OCI-LY1 (cell line): ENCODE data around the gene OR13A1.
A peak's percentile ranks its signal among the peaks of the same experiment; 100 is the strongest.

Experiments
- H2AFZ ChIP-seq: fragments of 200-600 bp; sonication (generic), shearing (Covaris generic); 2 replicates; pipeline ENCODE4 v1.6.0; 2014; ENCODE audit warnings: antibody characterized with exemption, mild to moderate bottlenecking, low read length
- H3F3A ChIP-seq: fragments of 200-600 bp; sonication (generic), shearing (Covaris generic); 2 replicates; pipeline ENCODE4 v1.6.0; 2014; ENCODE audit warnings: mild to moderate bottlenecking, antibody characterized with exemption, low read length, moderate library complexity; ENCODE audit not compliant: insufficient read depth
- H3K27ac ChIP-seq: fragments of 200-600 bp; sonication (generic); 2 replicates; pipeline ENCODE4 v1.5.1; 2014; ENCODE audit warnings: low read length, mixed run types, mild to moderate bottlenecking, low read depth; ENCODE audit not compliant: poor library complexity, severe bottlenecking
- H3K27me3 ChIP-seq: fragments of 200-600 bp; sonication (generic); 2 replicates; pipeline ENCODE4 v1.6.0; 2014; ENCODE audit warnings: antibody characterized with exemption, mild to moderate bottlenecking, low read length, moderate library complexity; ENCODE audit not compliant: insufficient read depth
- H3K36me3 ChIP-seq: fragments of 200-600 bp; sonication (generic); 2 replicates; pipeline ENCODE4 v1.6.1; 2014; ENCODE audit warnings: mild to moderate bottlenecking, antibody characterized with exemption, low read length, moderate library complexity, mixed read lengths; ENCODE audit not compliant: insufficient read depth
- H3K4me1 ChIP-seq: fragments of 200-600 bp; sonication (generic); 2 replicates; pipeline ENCODE4 v1.5.1; 2014; ENCODE audit warnings: mild to moderate bottlenecking, low read length, moderate library complexity; ENCODE audit not compliant: insufficient read depth, severe bottlenecking
- H3K4me2 ChIP-seq: fragments of 200-600 bp; sonication (generic), shearing (Covaris generic); 2 replicates; pipeline ENCODE4 v1.6.1; 2014; ENCODE audit warnings: low read length
- H3K4me3 ChIP-seq: fragments of 200-600 bp; sonication (generic); 2 replicates; pipeline ENCODE4 v1.5.1; 2014; ENCODE audit warnings: low read length, low read depth, mild to moderate bottlenecking, mixed read lengths; ENCODE audit not compliant: poor library complexity, severe bottlenecking
- H3K79me2 ChIP-seq: fragments of 200-600 bp; shearing (Covaris generic); 2 replicates; pipeline ENCODE4 v1.6.1; 2016; ENCODE audit warnings: mixed run types, low read length, mixed read lengths; ENCODE audit not compliant: insufficient read depth
- H3K9ac ChIP-seq: fragments of 200-600 bp; sonication (generic), shearing (Covaris generic); 2 replicates; pipeline ENCODE4 v1.6.1; 2014; ENCODE audit warnings: mild to moderate bottlenecking, low read length, mixed read lengths
- H3K9me2 ChIP-seq: fragments of 200-600 bp; sonication (generic), shearing (Covaris generic); 2 replicates; pipeline ENCODE4 v1.6.1; 2014; ENCODE audit warnings: low read depth, mild to moderate bottlenecking, low read length, mixed read lengths
- H3K9me3 ChIP-seq: fragments of 200-600 bp; shearing (Covaris generic); 2 replicates; pipeline ENCODE4 v1.6.1; 2014; ENCODE audit warnings: low read length, mixed read lengths
- H4K20me1 ChIP-seq: fragments of 200-600 bp; sonication (generic), shearing (Covaris generic); 2 replicates; pipeline ENCODE4 v1.6.0; 2016; ENCODE audit warnings: mild to moderate bottlenecking, low read length; ENCODE audit not compliant: insufficient read depth
- CTCF ChIP-seq: fragments of 200-600 bp; sonication (generic), shearing (Covaris generic); IDR thresholded peaks from 2 replicates; pipeline ENCODE4 v1.5.1; 2017; ENCODE audit warnings: mild to moderate bottlenecking, antibody characterized with exemption, low read length, moderate library complexity, mixed read lengths
- EZH2 ChIP-seq: fragments of 200-600 bp; sonication (generic), shearing (Covaris generic); IDR thresholded peaks from 2 replicates; pipeline ENCODE4 v1.8.0; 2017; ENCODE audit warnings: borderline replicate concordance, mixed run types, mild to moderate bottlenecking, antibody characterized with exemption, low read length, moderate library complexity, mixed read lengths

Gene OR13A1

GRCh38 chr10:45254892-45255291, 60.5 kb downstream of the OR13A1 start:
- Histone ChIP-seq H3K79me2 (no peaks in the 10 kb centered on the region), H2AFZ (no peak overlapping the region), H3K9me2 (no peaks in the 10 kb centered on the region), H3K4me2 (no peak overlapping the region), H3K27ac (no peak overlapping the region), H3K4me1 (peaks cover 35% of the 10 kb centered on the region), H3F3A (no peaks in the 10 kb centered on the region), H3K36me3 (no peaks in the 10 kb centered on the region), H3K9me3 (peaks cover 5% of the 10 kb centered on the region), H3K9ac (no peak overlapping the region), H3K27me3 (no peaks in the 10 kb centered on the region), H4K20me1 (no peaks in the 10 kb centered on the region), H3K4me3 (no peak overlapping the region)
- no peak for TF ChIP-seq EZH2
- TF ChIP-seq CTCF = no peak

DNA sequence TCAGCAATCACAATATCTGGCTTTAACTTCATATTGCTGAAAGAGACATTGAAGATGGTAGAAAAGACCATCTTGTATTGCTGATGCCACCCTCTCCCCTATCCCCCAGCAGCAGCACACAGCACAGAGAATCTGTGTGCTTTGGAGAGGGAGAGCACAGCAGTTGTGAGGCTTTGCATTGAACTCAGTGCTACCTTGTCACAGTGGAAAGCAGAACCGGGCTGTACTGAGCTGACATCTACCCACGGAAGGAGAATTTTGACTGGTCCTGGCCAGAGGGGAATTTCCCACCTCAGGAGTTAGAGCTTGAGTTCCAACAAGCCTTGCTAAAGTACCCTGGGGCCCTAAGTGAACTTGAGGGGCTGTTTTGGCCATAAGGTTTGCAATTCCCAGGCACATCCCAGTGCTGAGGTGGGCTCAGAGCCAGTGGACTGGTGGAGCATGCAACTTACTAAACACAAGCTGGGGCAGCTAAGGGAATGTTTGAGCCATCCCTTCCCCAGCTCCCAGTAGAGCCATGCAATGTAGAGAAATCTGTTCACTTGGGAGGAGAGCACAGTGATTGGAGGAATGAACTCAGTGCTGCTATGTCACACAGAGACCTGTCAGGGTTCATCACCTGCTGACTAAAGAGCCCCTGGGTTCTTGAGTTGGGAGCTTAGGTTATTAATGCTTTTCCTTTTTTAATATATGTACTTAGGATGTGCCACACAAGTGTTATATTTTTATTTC, 62.1 kb downstream of the OR13A1 start:
- Histone ChIP-seq H3K9me3 (peaks cover 5% of the 10 kb centered on the region), H3K36me3 (no peaks in the 10 kb centered on the region), H3K9me2 (no peaks in the 10 kb centered on the region), H3K4me2 (peak overlapping the region; percentile 29; the same call in 1 of the 2 replicates), H3K4me1 (peaks cover 35% of the 10 kb centered on the region), H3K79me2 (no peaks in the 10 kb centered on the region), H3F3A (no peaks in the 10 kb centered on the region), H3K27me3 (no peaks in the 10 kb centered on the region), H4K20me1 (no peaks in the 10 kb centered on the region), H2AFZ (peak overlapping the region; percentile 30), H3K4me3 (no peak overlapping the region), H3K9ac (no peak overlapping the region; the same call in 1 of the 2 replicates), H3K27ac (peak overlapping the region; percentile 76)
- TF ChIP-seq CTCF (no peak), EZH2 (no peak)
